HepG2 (cell line): ENCODE results near the gene RSAD2. TPM values are rescaled to one million over a fixed set of nuclear protein-coding genes. Genes with fewer than 3 reads are reported as not detected.

Experiments
- ATAC-seq: fragments of 200-7000 bp; cut with Tn5 transposase; 3 replicates; pipeline ENCODE4 v1.9.1; 2020; ENCODE audit warnings: mild to moderate bottlenecking, moderate library complexity
- BruUV-seq: library from RNA; stranded (reverse); fragments of 400-500 nt; replicated peaks from 2 replicates; lab custom pipeline; 2021; lab: Mats Ljungman, UMichigan
- CTCF ChIA-PET: fragments of 300-600 bp; formaldehyde crosslinking; extraction: SDS; loops from one replicate; lab custom pipeline; 2021; ENCODE audit warnings: low total read pairs, inconsistent platforms, low intra/inter-chr PET ratio; lab: Yijun Ruan, JAX
- POLR2A ChIA-PET: fragments of 350-600 bp; sonication (Branson Sonifier 250); formaldehyde crosslinking; loops from one replicate; lab custom pipeline; 2020; ENCODE audit warnings: antibody characterized with exemption, inconsistent platforms; lab: Yijun Ruan, JAX
- DNase-seq: peaks from one replicate; pipeline ENCODE4 v3.0.0-alpha.2; 2015; ENCODE audit warnings: low spot score
- FAIRE-seq: peaks from 3 replicates; lab custom pipeline; 2011; peaks lifted over from hg19 to GRCh38; lab: Jason Lieb, UNC
- H2AFZ ChIP-seq: one replicate; pipeline ENCODE4 v1.6.1; 2011; ENCODE audit warnings: low read length, inconsistent platforms
- H3K27ac ChIP-seq: fragments of 300-600 bp; 3 replicates; pipeline ENCODE4 v1.8.0; 2011; ENCODE audit warnings: mixed run types, mild to moderate bottlenecking, mixed read lengths, low read length, inconsistent platforms; ENCODE audit not compliant: insufficient read depth; ENCODE audit errors: extremely low read length
- H3K27me3 ChIP-seq, 2 experiments: fragments of 200-600 bp in 1 of 2; 2 replicates in 1 of 2; 3 replicates in 1 of 2; pipeline versions ENCODE4 v1.6.0 to v1.8.0; 2011; ENCODE audit warnings: low read length in 2 of 2, mild to moderate bottlenecking in 2 of 2, moderate library complexity in 2 of 2, inconsistent platforms in 1 of 2; ENCODE audit not compliant: insufficient read depth in 2 of 2, control insufficient read depth in 1 of 2
- H3K36me3 ChIP-seq, 2 experiments: fragments of 200-600 bp in 1 of 2; replicated peaks in 1 of 2; 2 replicates in 1 of 2; 3 replicates in 1 of 2; pipeline versions ENCODE4 v1.5.1 to v1.8.0; 2011; ENCODE audit warnings: low read length in 2 of 2, inconsistent platforms in 1 of 2; ENCODE audit not compliant: insufficient read depth in 2 of 2, control insufficient read depth in 1 of 2
- H3K4me1 ChIP-seq: 2 replicates; pipeline ENCODE4 v1.5.1; 2012; ENCODE audit warnings: low read length, inconsistent platforms; ENCODE audit not compliant: insufficient read depth
- H3K4me2 ChIP-seq: 2 replicates; pipeline ENCODE4 v1.6.0; 2011; ENCODE audit warnings: low read depth, low read length, inconsistent platforms
- H3K4me3 ChIP-seq, 3 experiments: fragments of 200-600 bp in 1 of 3; sonication (generic), shearing (Covaris generic) in 1 of 3; replicated peaks in 1 of 3; 2 replicates each; pipeline ENCODE4 v1.5.1; 2011 to 2016; ENCODE audit warnings: low read length in 3 of 3, inconsistent platforms in 2 of 3, low read depth in 2 of 3, mild to moderate bottlenecking in 2 of 3, control low read depth in 1 of 3, mixed read lengths in 1 of 3; ENCODE audit not compliant: insufficient read depth in 1 of 3
- H3K79me2 ChIP-seq: one replicate; pipeline ENCODE4 v1.6.1; 2011; ENCODE audit warnings: low read length, inconsistent platforms; ENCODE audit not compliant: insufficient read depth
- H3K9ac ChIP-seq: 2 replicates; pipeline ENCODE4 v1.6.0; 2011; ENCODE audit warnings: mild to moderate bottlenecking, low read depth, low read length, inconsistent platforms; ENCODE audit not compliant: insufficient read depth
- H3K9me3 ChIP-seq: 2 replicates; pipeline ENCODE4 v1.5.1; 2012; ENCODE audit warnings: mild to moderate bottlenecking, low read length
- H4K20me1 ChIP-seq: 2 replicates; pipeline ENCODE4 v1.6.0; 2011; ENCODE audit warnings: inconsistent platforms, mild to moderate bottlenecking, low read length, moderate library complexity; ENCODE audit not compliant: insufficient read depth
- ETV6 ChIP-seq: sonication (generic); formaldehyde crosslinking; conservative IDR thresholded peaks from 2 replicates; pipeline ENCODE4 v1.4.0; 2020; ENCODE audit warnings: missing genetic modification reagents
- FOSL1 ChIP-seq: sonication (generic); formaldehyde crosslinking; IDR thresholded peaks from 2 replicates; pipeline ENCODE4 v1.9.0; 2021; ENCODE audit warnings: missing genetic modification reagents, borderline replicate concordance
- JUND ChIP-seq: sonication (generic); formaldehyde crosslinking; IDR thresholded peaks from 2 replicates; pipeline ENCODE4 v1.8.0; 2022; ENCODE audit warnings: mild to moderate bottlenecking, missing genetic modification reagents
- NR2F6 ChIP-seq, 2 experiments: IDR thresholded peaks; 2 replicates each; pipeline ENCODE4 v1.6.1; 2016; ENCODE audit warnings: antibody characterized with exemption in 1 of 2, mild to moderate bottlenecking in 1 of 2
- SMAD9 ChIP-seq: sonication (generic); formaldehyde crosslinking; IDR thresholded peaks from 2 replicates; pipeline ENCODE4 v1.5.1; 2020; ENCODE audit warnings: mild to moderate bottlenecking, missing genetic modification reagents
- ZNF10 ChIP-seq: sonication (generic); formaldehyde crosslinking; IDR thresholded peaks from 2 replicates; pipeline ENCODE4 v1.4.0; 2020; ENCODE audit warnings: mild to moderate bottlenecking, low read depth, missing genetic modification reagents, borderline replicate concordance
- ZNF558 ChIP-seq: sonication (generic); formaldehyde crosslinking; IDR thresholded peaks from 2 replicates; pipeline ENCODE4 v1.9.0; 2022; ENCODE audit warnings: mild to moderate bottlenecking, missing genetic modification reagents, borderline replicate concordance
- WGBS: methylation state at CpG from one replicate; pipeline ENCODE4 v1.1.6; 2017; ENCODE audit warnings: low lambda C conversion rate; 5-methylcytosine and 5-hydroxymethylcytosine counted together
- in situ Hi-C: cut with HindIII; loops from 2 replicates; pipeline ENCODE4 v1.10.0; 2017; ENCODE audit warnings: low pct_unique_long_range_greater_than_20kb; ENCODE audit not compliant: extremely low pct_ligation_motif_present
- intact Hi-C: fragments of 100-400 bp; cut with micrococcal nuclease; formaldehyde crosslinking; loops from one replicate; pipeline ENCODE4 v1.10.0; 2022; ENCODE audit not compliant: unreplicated experiment
- polyA plus RNA-seq, 8 experiments: library from polyadenylated mRNA; depleted of rRNA in 3 of 8; stranded (reverse) in 7 of 8; unstranded in 1 of 8; fragments of >200 nt; fragmentation: Illumina TruSeq in 4 of 8; extraction: Trizol in 4 of 8; gene quantifications; 2 replicates each; pipeline versions ENCODE4 v1.2.1 to v1.2.3, GENCODE V29; 2011 to 2016; ENCODE audit warnings: low read depth in 4 of 8, missing spikeins in 1 of 8, mixed read lengths in 1 of 8; ENCODE audit not compliant: insufficient read depth in 1 of 8
- total RNA-seq, 5 experiments: library from RNA; depleted of rRNA; stranded (reverse); fragments of >200 nt; fragmentation: Illumina TruSeq; extraction: Trizol; gene quantifications; 2 replicates each; pipeline ENCODE4 v1.2.3, GENCODE V29; 2016; ENCODE audit warnings: low read depth in 1 of 5
- TF ChIP-seq, protein P1 (sequence below): sonication (generic); formaldehyde crosslinking; IDR thresholded peaks from 2 replicates; pipeline ENCODE4 v1.5.0; 2020; ENCODE audit warnings: missing genetic modification reagents

The RSAD2 gene
- total and polyA plus RNA-seq, 2 of the 13 experiments (the other 11 are each of a cell fraction or from before 2014, with no cell fraction given) = 0.11 TPM; not detected in 1

- H3K9me3 ChIP-seq = no peaks in the 10 kb centered on the region
- H3K36me3 ChIP-seq = peaks cover 6 to 27% of the 10 kb centered on the region in 2 experiments
- intact Hi-C loops (no loop called here), in situ Hi-C loops (no loop called here)
- H3K79me2 ChIP-seq = no peaks in the 10 kb centered on the region
- TF ChIP-seq FOSL1 (no peak), SMAD9 (CRISPR knock-in tag) (no peak), ZNF10 (no peak), NR2F6 (IDR thresholded peaks at IDR 0.05) (no peak), NR2F6 (CRISPR knock-in tag; IDR thresholded peaks at IDR 0.05) (no peak), ETV6 (CRISPR knock-in tag) (no peak), ZNF558 (no peak), JUND (CRISPR knock-in tag) (no peak)
- TF ChIP-seq, protein P1, sequence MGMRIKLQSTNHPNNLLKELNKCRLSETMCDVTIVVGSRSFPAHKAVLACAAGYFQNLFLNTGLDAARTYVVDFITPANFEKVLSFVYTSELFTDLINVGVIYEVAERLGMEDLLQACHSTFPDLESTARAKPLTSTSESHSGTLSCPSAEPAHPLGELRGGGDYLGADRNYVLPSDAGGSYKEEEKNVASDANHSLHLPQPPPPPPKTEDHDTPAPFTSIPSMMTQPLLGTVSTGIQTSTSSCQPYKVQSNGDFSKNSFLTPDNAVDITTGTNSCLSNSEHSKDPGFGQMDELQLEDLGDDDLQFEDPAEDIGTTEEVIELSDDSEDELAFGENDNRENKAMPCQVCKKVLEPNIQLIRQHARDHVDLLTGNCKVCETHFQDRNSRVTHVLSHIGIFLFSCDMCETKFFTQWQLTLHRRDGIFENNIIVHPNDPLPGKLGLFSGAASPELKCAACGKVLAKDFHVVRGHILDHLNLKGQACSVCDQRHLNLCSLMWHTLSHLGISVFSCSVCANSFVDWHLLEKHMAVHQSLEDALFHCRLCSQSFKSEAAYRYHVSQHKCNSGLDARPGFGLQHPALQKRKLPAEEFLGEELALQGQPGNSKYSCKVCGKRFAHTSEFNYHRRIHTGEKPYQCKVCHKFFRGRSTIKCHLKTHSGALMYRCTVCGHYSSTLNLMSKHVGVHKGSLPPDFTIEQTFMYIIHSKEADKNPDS (CRISPR knock-in tag) = no peak
- FAIRE-seq = no peak
- H2AFZ ChIP-seq = no peak overlapping the region
- no peak for ATAC-seq
- H4K20me1 ChIP-seq = no peaks in the 10 kb centered on the region
- no peak overlapping the region for H3K4me3 ChIP-seq
- DNase-seq = no peak
- H3K27ac ChIP-seq = no peak overlapping the region
- no TSS peak for BruUV-seq
- CTCF ChIA-PET = no interaction called here
- no peak overlapping the region for H3K4me2 ChIP-seq
- WGBS = 96% methylated on average over 10 of the region's 10 CpGs
- POLR2A ChIA-PET = no interaction called here
- no peak overlapping the region for H3K9ac ChIP-seq
- H3K4me1 ChIP-seq = no peaks in the 10 kb centered on the region
- no peaks in the 10 kb centered on the region for H3K27me3 ChIP-seq
Observed at GRCh38 chr2:6941299-6942046, 63.9 kb downstream of the RSAD2 start.
